Measurements from ENCODE around the gene OFD1.

- TF ChIP-seq CTCF (IDR thresholded peaks at IDR 0.05), result no peak
- no peak for TF ChIP-seq POLR2A (IDR thresholded peaks at IDR 0.05)
These were observed 74.3 kb downstream of the OFD1 start for GRCh38 chrX:13808865-13809264.
